Tibial nerve (tissue), 4 donors: ENCODE measurements around the gene CEP112.

Source experiments
- CTCF ChIP-seq, 5 experiments: fragments of 200-600 bp in 3 of 5; fragments of 450-650 bp in 2 of 5; sonication (generic) in 3 of 5; IDR thresholded peaks; one replicate each; pipeline ENCODE4 v1.5.1; 2016 to 2019; ENCODE audit warnings: antibody characterized with exemption in 5 of 5, mild to moderate bottlenecking in 3 of 5, moderate library complexity in 2 of 5
- EP300 ChIP-seq, 2 donors: sonication (generic); formaldehyde crosslinking; IDR thresholded peaks; one replicate each; pipeline ENCODE4 v1.6.1; 2017; ENCODE audit warnings: antibody characterized with exemption in 2 of 2, mild to moderate bottlenecking in 1 of 2
- POLR2A ChIP-seq, 2 donors: fragments of 450-650 bp; IDR thresholded peaks; one replicate each; pipeline ENCODE4 v1.6.1; 2017; ENCODE audit warnings: antibody characterized with exemption in 2 of 2, mild to moderate bottlenecking in 2 of 2, moderate library complexity in 2 of 2

DNA sequence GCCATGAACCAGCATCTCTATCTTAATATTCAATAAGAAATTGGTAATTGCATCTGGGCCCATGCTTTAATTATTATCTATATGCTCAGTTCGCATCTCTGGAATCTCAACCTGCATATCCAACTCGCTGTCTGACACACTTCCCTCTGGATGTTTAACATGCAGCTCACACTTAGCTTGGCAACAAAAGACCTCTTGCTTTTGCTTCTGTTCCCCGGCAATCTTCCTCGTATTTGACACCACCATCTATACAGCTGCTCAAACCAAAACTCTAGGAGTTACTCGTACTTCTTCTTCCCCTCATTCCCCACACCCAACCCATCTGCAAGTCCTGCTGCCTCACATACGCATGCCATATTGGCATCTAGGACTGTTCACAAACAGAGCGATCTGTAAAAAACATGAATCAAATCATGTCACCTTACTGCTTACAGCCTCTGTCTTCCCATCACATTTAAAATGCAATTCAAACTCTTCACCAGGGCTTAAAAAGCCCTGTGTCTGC lies 300.6 kb downstream of the CEP112 start:
- TF ChIP-seq CTCF (IDR thresholded peaks at IDR 0.05) (no peak), EP300 (IDR thresholded peaks at IDR 0.05) (no peak), POLR2A (IDR thresholded peaks at IDR 0.05) (no peak)
